Effector memory CD8-positive, alpha-beta T cell (primary cell): ENCODE results near the gene ATP6V0C.
A peak's percentile ranks its signal among the peaks of the same experiment; 100 is the strongest.

Experiments
- ATAC-seq: fragments of 150-1000 bp; cut with Tn5 transposase; replicated peaks from 2 replicates; pipeline ENCODE4 v1.10.0; 2021; ENCODE audit warnings: mild to moderate bottlenecking, moderate library complexity
- DNase-seq, 3 experiments: peaks; one replicate each; pipeline ENCODE4 v3.0.0; 2021
- H3K27ac Mint-ChIP-seq, 2 donors: one replicate each; pipeline ENCODE4 v1.8.0; 2022; ENCODE audit warnings: mild to moderate bottlenecking in 2 of 2, mixed read lengths in 2 of 2, moderate library complexity in 2 of 2
- H3K27me3 Mint-ChIP-seq, 2 donors: one replicate each; pipeline ENCODE4 v1.8.0; 2022; ENCODE audit warnings: mixed read lengths in 2 of 2
- H3K36me3 Mint-ChIP-seq: one replicate; pipeline ENCODE4 v1.8.0; 2022; ENCODE audit warnings: mild to moderate bottlenecking, moderate library complexity, mixed read lengths; ENCODE audit not compliant: insufficient read depth
- H3K4me1 Mint-ChIP-seq, 2 donors: one replicate each; pipeline ENCODE4 v1.8.0; 2022; ENCODE audit warnings: low read depth in 2 of 2, mixed read lengths in 2 of 2
- H3K4me3 Mint-ChIP-seq, 2 donors: one replicate each; pipeline ENCODE4 v1.8.0; 2022; ENCODE audit warnings: mild to moderate bottlenecking in 2 of 2, mixed read lengths in 2 of 2, moderate library complexity in 2 of 2
- H3K9me3 Mint-ChIP-seq, 2 donors: one replicate each; pipeline ENCODE4 v1.8.0; 2022; ENCODE audit warnings: mixed read lengths in 2 of 2

ATP6V0C gene

DNA sequence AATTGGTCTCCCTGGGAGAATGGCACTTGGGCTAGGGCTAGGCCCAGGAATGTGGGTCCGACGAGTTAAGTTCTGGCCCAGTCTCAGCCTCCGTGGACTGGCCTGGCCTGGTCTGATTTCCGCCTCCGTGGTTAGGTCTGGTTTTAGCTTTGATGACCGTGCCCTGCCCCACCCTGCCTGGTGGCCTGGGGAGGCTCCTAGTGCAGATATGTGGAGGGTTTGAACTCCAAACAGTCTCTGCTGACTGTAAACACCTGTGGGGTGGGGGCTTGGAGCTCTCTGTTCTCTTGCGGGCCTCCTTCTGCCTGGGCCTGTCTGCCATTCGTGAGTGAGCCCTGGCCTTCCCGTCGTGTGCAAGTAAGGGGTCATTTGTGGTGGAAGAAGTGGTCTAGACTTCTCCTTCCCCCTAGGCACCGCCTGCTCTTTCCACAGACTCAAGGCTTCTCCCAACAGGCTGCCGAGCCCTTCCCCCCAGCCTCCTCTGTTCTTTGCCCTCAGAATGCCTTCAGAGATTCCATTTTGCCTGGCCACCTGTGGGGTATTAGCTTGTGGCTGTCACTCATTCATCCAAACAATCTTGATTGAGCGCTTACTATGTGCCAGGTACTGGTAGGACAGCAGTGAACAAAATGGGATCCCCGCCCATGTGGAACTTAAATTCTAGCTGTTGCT lies 1.6 kb downstream of the ATP6V0C start:
- peak overlapping the region; percentile 91 for H3K4me3 Mint-ChIP-seq
- H3K9me3 Mint-ChIP-seq = no peaks in the 10 kb centered on the region
- H3K27ac Mint-ChIP-seq = peak overlapping the region; percentile 96
- H3K36me3 Mint-ChIP-seq = peaks cover 70% of the 10 kb centered on the region
- DNase-seq (no peak), ATAC-seq (no peak)
- H3K4me1 Mint-ChIP-seq = peaks cover 51 to 62% of the 10 kb centered on the region in 2 donors
- H3K27me3 Mint-ChIP-seq = no peaks in the 10 kb centered on the region

DNA sequence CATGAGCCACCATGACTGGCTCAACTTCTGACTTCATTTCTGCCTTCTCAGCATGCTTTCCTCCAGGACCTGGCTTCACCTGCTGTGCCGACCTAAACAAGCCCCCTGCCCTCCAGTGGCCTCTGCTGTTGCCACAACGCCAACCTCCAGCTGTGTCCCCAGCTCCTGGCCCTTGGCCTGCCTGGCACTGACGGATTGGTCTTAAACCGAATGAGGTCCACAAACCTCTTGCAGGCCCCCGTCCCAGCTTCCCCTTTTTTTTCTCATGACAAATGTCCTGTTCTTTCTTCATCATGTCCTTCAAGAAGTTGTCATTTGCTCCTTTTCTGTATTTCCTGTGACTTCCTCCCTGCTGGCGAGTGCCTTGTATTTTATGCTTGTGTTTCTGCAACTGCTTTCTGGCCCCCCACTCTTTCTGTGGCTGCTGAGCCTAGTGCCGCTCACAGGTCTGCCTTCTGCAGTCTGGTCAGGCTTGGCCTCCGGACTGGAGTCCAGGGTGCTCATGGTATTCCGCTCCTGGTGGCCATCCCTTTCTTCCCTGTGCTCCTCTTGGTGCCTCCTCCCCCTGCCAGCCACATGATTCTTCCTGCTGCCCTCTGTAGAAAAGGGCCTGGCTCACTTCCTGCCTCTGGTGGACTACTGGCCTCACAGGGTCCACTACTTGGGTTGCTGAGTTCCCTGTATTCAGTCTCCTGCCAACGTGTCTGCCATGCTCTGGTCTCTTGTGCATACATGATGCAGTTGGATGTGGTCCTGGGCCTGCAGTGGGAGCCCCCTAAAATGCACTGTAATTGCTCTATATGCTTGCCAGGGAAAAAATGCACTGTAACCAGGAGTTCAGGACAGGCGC lies 2.9 kb downstream of the ATP6V0C start:
- no peaks in the 10 kb centered on the region for H3K27me3 Mint-ChIP-seq
- ATAC-seq = no peak
- DNase-seq = no peak
- H3K36me3 Mint-ChIP-seq = peaks cover 83% of the 10 kb centered on the region
- H3K4me3 Mint-ChIP-seq = peak overlapping the region; percentile 91
- H3K9me3 Mint-ChIP-seq = no peaks in the 10 kb centered on the region
- peak overlapping the region; percentile 96 for H3K27ac Mint-ChIP-seq
- H3K4me1 Mint-ChIP-seq = peaks cover 56 to 67% of the 10 kb centered on the region in 2 donors

GRCh38 chr16:2517954-2518605 lies 4.3 kb downstream of the ATP6V0C start:
- peak overlapping the region in 1 of 2 donors; percentile 96 for H3K27ac Mint-ChIP-seq
- H3K9me3 Mint-ChIP-seq = no peaks in the 10 kb centered on the region
- H3K27me3 Mint-ChIP-seq = no peaks in the 10 kb centered on the region
- ATAC-seq (no peak), DNase-seq (no peak)
- peak overlapping the region; percentile 84 to 91 for H3K4me3 Mint-ChIP-seq
- H3K4me1 Mint-ChIP-seq = peaks cover 49 to 59% of the 10 kb centered on the region in 2 donors
- peaks cover 88% of the 10 kb centered on the region for H3K36me3 Mint-ChIP-seq

GRCh38 chr16:2518823-2519710 lies 5.3 kb downstream of the ATP6V0C start:
- no peak for DNase-seq
- peaks cover 51 to 58% of the 10 kb centered on the region in 2 donors for H3K4me1 Mint-ChIP-seq
- peak overlapping the region; percentile 13 to 96 for H3K27ac Mint-ChIP-seq
- H3K27me3 Mint-ChIP-seq = no peaks in the 10 kb centered on the region
- H3K4me3 Mint-ChIP-seq = peak overlapping the region; percentile 84 to 86
- H3K36me3 Mint-ChIP-seq = peaks cover 88% of the 10 kb centered on the region
- no peak for ATAC-seq
- H3K9me3 Mint-ChIP-seq = no peaks in the 10 kb centered on the region

DNA sequence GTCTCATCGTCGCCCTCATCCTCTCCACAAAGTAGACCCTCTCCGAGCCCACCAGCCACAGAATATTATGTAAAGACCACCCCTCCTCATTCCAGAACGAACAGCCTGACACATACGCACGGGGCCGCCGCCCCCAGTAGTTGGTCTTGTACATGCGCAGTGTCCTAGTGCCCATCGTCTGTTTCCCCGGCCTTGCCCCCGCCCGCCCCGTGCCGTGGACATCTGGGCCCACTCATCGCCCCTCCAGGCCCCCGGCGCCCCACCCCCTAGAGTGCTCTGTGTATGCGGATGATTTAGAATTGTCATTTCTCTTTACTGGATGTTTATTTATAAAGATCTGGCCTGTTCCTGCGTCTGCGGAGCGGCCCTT lies 5.9 kb downstream of the ATP6V0C start:
- no peaks in the 10 kb centered on the region for H3K27me3 Mint-ChIP-seq
- H3K27ac Mint-ChIP-seq = peak overlapping the region; percentile 95 to 96
- ATAC-seq (no peak), DNase-seq (no peak)
- H3K4me1 Mint-ChIP-seq = peaks cover 51 to 59% of the 10 kb centered on the region in 2 donors
- H3K4me3 Mint-ChIP-seq = peak overlapping the region; percentile 84 to 86
- H3K9me3 Mint-ChIP-seq = no peaks in the 10 kb centered on the region
- peaks cover 86% of the 10 kb centered on the region for H3K36me3 Mint-ChIP-seq

DNA sequence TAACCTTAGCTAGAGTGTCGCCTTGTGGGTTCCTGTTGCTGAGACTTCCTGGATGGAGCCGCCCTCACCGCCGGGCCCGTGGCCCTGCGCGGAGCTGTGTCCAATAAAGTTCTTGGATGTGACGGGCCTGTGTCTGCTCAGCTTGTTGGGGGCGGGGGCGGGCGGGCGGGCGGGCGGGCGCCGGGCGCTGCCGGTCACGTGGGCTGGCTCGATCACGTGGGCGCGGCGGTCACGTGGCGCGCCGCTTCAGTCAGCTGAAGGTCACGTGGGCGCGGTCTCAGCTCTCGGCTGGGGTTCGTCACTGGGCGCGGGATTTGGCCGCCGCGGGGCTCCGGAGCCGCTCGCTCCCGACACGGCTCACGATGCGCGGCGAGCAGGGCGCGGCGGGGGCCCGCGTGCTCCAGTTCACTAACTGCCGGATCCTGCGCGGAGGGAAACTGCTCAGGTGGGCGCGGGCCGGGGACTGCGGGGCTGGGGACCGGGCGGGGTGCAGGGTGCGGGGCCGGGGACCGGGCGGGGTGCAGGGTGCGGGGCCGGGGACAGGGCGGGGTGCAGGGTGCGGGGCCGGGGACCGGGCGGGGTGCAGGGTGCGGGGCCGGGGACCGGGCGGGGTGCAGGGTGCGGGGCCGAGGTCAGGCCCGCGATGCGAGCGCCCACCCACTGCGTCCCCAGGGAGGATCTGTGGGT lies 6.5 kb downstream of the ATP6V0C start, which contains the start of gene AMDHD2:
AMDHD2 (plus strand) TSS at position 275 of the 687 bp plus-strand sequence; CDS start at position 363, 88 bp downstream.
- H3K36me3 Mint-ChIP-seq = peaks cover 80% of the 10 kb centered on the region
- peaks cover 48 to 54% of the 10 kb centered on the region in 2 donors for H3K4me1 Mint-ChIP-seq
- peak within 1 kb of the TSS; percentile 95 to 96 for H3K27ac Mint-ChIP-seq
- H3K27me3 Mint-ChIP-seq = no peaks in the 10 kb centered on the region
- H3K9me3 Mint-ChIP-seq = no peaks in the 10 kb centered on the region
- peak; percentile 66 for ATAC-seq
- H3K4me3 Mint-ChIP-seq = peak within 1 kb of the TSS; percentile 84 to 86
- peak; percentile 85 to 91 (median 89) for DNase-seq

- Mint-ChIP-seq H3K36me3 (peaks cover 73% of the 10 kb centered on the region), H3K4me3 (peak overlapping the region; percentile 84 to 86), H3K9me3 (no peaks in the 10 kb centered on the region), H3K27ac (peak overlapping the region; percentile 95 to 96), H3K27me3 (no peaks in the 10 kb centered on the region), H3K4me1 (peaks cover 44 to 47% of the 10 kb centered on the region in 2 donors)
- peak; percentile 71 to 79 (median 78) for DNase-seq
- peak; percentile 78 for ATAC-seq
Observed at GRCh38 chr16:2520784-2521531, 7.2 kb downstream of the ATP6V0C start.

DNA sequence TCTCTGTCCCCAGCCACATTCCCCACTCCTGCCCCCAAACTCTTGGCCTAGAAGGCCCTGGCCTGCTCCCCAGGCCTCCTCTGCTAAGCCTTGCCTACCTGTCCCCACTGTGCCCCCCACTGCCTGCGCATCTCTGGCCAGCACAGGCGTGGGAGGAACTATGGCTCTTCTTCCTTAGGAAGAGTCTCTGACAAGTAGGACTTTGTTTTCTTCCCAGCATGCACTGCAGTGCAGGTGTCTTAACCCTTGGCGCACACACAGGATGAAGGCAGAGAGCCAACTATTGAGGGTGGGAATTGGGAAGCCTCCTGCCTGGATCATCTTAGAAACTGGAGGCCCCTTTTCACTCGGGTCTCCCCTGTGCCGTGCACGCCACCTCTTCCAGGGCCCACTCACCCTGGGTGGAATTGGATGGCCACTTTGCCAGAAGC lies 10.1 kb downstream of the ATP6V0C start:
- Mint-ChIP-seq H3K4me3 (no peak overlapping the region), H3K4me1 (peaks cover 27 to 28% of the 10 kb centered on the region in 2 donors), H3K9me3 (no peaks in the 10 kb centered on the region), H3K36me3 (peaks cover 73% of the 10 kb centered on the region), H3K27ac (peak overlapping the region; percentile 36 to 58), H3K27me3 (no peaks in the 10 kb centered on the region)
- no peak for ATAC-seq
- DNase-seq = no peak

GRCh38 chr16:2524339-2524938 lies 10.7 kb downstream of the ATP6V0C start:
- Mint-ChIP-seq H3K4me3 (peak overlapping the region in 1 of 2 donors; percentile 1), H3K27me3 (no peaks in the 10 kb centered on the region), H3K36me3 (peaks cover 72% of the 10 kb centered on the region), H3K4me1 (peaks cover 22 to 24% of the 10 kb centered on the region in 2 donors), H3K27ac (peak overlapping the region; percentile 36 to 38), H3K9me3 (no peaks in the 10 kb centered on the region)
- no peak for ATAC-seq
- no peak for DNase-seq

DNA sequence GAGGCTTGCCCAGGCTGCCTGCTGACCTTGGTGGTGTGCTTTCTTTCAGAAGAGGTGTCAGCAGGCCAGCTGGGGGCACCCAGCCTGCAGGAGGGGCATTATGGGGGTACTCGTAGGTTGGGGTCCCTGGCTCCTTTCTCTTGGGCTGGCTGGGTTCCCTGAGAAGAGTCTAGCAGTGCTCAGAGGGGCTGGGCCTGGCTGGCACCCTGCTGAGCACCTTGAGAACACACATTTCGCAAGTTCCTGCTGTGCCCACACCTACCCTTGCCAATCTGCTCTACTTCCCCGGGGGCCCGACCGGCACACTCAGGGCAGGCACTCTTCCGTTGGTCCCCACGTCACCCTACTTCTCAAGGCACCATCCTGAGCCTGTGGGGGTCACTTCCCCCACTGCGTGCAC lies 12.4 kb downstream of the ATP6V0C start:
- H3K4me1 Mint-ChIP-seq = peaks cover 15 to 20% of the 10 kb centered on the region in 2 donors
- DNase-seq (no peak), ATAC-seq (no peak)
- peaks cover 71% of the 10 kb centered on the region for H3K36me3 Mint-ChIP-seq
- no peak overlapping the region for H3K4me3 Mint-ChIP-seq
- H3K27ac Mint-ChIP-seq = peak overlapping the region in 1 of 2 donors; percentile 53
- H3K27me3 Mint-ChIP-seq = no peaks in the 10 kb centered on the region
- H3K9me3 Mint-ChIP-seq = no peaks in the 10 kb centered on the region

DNA sequence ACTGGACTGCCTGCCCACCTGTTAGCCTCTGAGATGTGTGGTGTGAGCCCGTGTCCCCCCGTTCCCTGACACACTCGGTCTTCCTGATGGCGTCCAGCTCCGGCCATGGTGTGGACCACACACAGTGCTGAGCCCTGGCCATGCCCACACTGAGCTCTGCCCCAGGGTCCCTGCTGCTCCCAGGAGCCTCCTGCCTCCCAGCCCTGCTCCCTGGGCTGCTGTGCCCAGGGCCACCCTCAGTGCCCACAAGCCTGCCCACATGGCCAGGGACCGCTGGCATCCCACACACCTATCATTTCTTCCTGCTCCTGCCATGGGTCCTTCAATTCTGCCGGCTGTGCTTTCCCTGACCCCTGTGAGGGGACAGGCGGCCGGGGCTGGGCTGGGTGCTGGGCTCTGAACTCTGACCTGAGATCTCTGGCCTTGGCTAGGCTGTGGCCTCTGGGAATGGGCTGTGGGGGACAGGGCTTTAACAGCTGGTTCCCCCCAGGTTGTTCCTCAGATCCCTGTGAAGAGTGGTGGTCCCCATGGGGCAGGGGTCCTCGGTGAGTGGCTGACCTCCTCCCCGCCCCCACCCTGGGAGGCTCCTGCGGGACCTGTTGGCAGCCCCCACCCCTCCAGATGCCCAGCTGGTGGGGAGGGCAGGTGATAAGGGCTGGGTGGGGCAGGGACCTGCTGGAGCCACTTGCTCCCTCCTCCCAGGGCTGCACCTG lies 13.5 kb downstream of the ATP6V0C start:
- DNase-seq (no peak), ATAC-seq (no peak)
- no peaks in the 10 kb centered on the region for H3K9me3 Mint-ChIP-seq
- no peak overlapping the region for H3K4me3 Mint-ChIP-seq
- H3K36me3 Mint-ChIP-seq = peaks cover 73% of the 10 kb centered on the region
- peaks cover 21 to 23% of the 10 kb centered on the region in 2 donors for H3K4me1 Mint-ChIP-seq
- H3K27me3 Mint-ChIP-seq = no peaks in the 10 kb centered on the region
- H3K27ac Mint-ChIP-seq = no peak overlapping the region
